PC-3 (cell line): Measurements from ENCODE around the gene CTF1. TPM values are rescaled to one million over a fixed set of nuclear protein-coding genes. Genes with fewer than 3 reads are reported as not detected.
"Not testable (repeated sequence)": the region's sequence is repeated elsewhere in the genome, so short reads cannot be mapped to it uniquely, and the experiment has no call there.

Experiments used
- ATAC-seq: fragments of 200-7000 bp; cut with Tn5 transposase; 2 replicates; pipeline ENCODE4 v1.9.1; 2020; ENCODE audit warnings: mild to moderate bottlenecking, moderate library complexity
- BruUV-seq: library from RNA; stranded (reverse); fragments of 400-500 nt; replicated peaks from 2 replicates; lab custom pipeline; 2021; lab: Mats Ljungman, UMichigan
- CTCF ChIA-PET: fragments of 300-600 bp; sonication (Branson Sonifier 250); formaldehyde crosslinking; loops from one replicate; lab custom pipeline; 2022; ENCODE audit warnings: antibody characterized with exemption; lab: Charles Lee
- POLR2A ChIA-PET: fragments of 300-600 bp; sonication (Branson Sonifier 250); formaldehyde crosslinking; loops from one replicate; lab custom pipeline; 2022; ENCODE audit warnings: antibody characterized with exemption; ENCODE audit not compliant: unreplicated experiment; lab: Charles Lee
- DNase-seq: peaks from one replicate; pipeline ENCODE4 v3.0.0-alpha.2; 2015
- H2AFZ ChIP-seq: fragments of 300-600 bp; sonication (generic); 2 replicates; pipeline ENCODE4 v1.6.0; 2016; ENCODE audit warnings: antibody characterized with exemption, low read length
- H3F3A ChIP-seq: fragments of 300-600 bp; sonication (generic); one replicate; pipeline ENCODE4 v1.6.0; 2017; ENCODE audit warnings: antibody characterized with exemption, low read length, control low read depth, mild to moderate bottlenecking; ENCODE audit not compliant: unreplicated experiment
- H3K27ac ChIP-seq: fragments of 300-600 bp; sonication (generic); 2 replicates; pipeline ENCODE4 v1.5.1; 2016; ENCODE audit warnings: mild to moderate bottlenecking, low read length
- H3K27me3 ChIP-seq: fragments of 300-600 bp; sonication (generic); 2 replicates; pipeline ENCODE4 v1.6.1; 2016; ENCODE audit warnings: low read length, mixed read lengths
- H3K36me3 ChIP-seq: fragments of 300-600 bp; sonication (generic); 2 replicates; pipeline ENCODE4 v1.6.1; 2016; ENCODE audit warnings: low read depth, mixed run types, low read length, mixed read lengths
- H3K4me1 ChIP-seq: fragments of 300-600 bp; sonication (generic); 2 replicates; pipeline ENCODE4 v1.5.1; 2016; ENCODE audit warnings: low read length; ENCODE audit not compliant: insufficient read depth
- H3K4me2 ChIP-seq: fragments of 300-600 bp; sonication (generic); 2 replicates; pipeline ENCODE4 v1.6.0; 2016; ENCODE audit warnings: low read length
- H3K4me3 ChIP-seq: fragments of 300-600 bp; sonication (generic); 2 replicates; pipeline ENCODE4 v1.5.1; 2016; ENCODE audit warnings: mild to moderate bottlenecking, low read length, mixed read lengths
- H3K79me2 ChIP-seq: fragments of 300-600 bp; sonication (generic); 2 replicates; pipeline ENCODE4 v1.6.1; 2017; ENCODE audit warnings: low read length, mixed read lengths
- H3K9ac ChIP-seq: fragments of 300-600 bp; sonication (generic); 2 replicates; pipeline ENCODE4 v1.6.0; 2016; ENCODE audit warnings: mild to moderate bottlenecking, low read length
- H3K9me2 ChIP-seq: fragments of 300-600 bp; sonication (generic); replicated peaks from 2 replicates; pipeline ENCODE4 v1.6.1; 2016; ENCODE audit warnings: mixed run types, low read length, mixed read lengths
- H3K9me3 ChIP-seq: fragments of 300-600 bp; sonication (generic); 2 replicates; pipeline ENCODE4 v1.6.1; 2016; ENCODE audit warnings: low read length, mixed read lengths
- H4K20me1 ChIP-seq: fragments of 300-600 bp; sonication (generic); 2 replicates; pipeline ENCODE4 v1.6.1; 2016; ENCODE audit warnings: low read length, mixed read lengths
- EZH2 ChIP-seq: fragments of 300-600 bp; sonication (generic); IDR thresholded peaks from one replicate; pipeline ENCODE4 v1.6.1; 2017; ENCODE audit warnings: antibody characterized with exemption, mild to moderate bottlenecking, low read length; ENCODE audit not compliant: unreplicated experiment
- EZH2phosphoT487 ChIP-seq: fragments of 300-600 bp; sonication (generic); IDR thresholded peaks from 2 replicates; pipeline ENCODE4 v1.6.1; 2018; ENCODE audit warnings: mild to moderate bottlenecking, antibody characterized with exemption, low read length, borderline replicate concordance
- intact Hi-C: fragments of 100-400 bp; cut with micrococcal nuclease; formaldehyde crosslinking; loops from 2 replicates; pipeline ENCODE4 v1.9.0; 2023
- total RNA-seq: library from RNA; depleted of rRNA; stranded (reverse); fragments of >200 nt; gene quantifications from 2 replicates; pipeline ENCODE4 v1.2.3, GENCODE V29; 2014
- TF ChIP-seq, protein P1 (sequence below): fragments of 300-600 bp; sonication (generic); conservative IDR thresholded peaks from 2 replicates; pipeline ENCODE4 v1.5.1; 2017; ENCODE audit warnings: antibody characterized with exemption, low read depth, mild to moderate bottlenecking, low read length

The CTF1 gene
- total RNA-seq, 1 experiment from 2014 or later = 0.29 TPM

- Histone ChIP-seq H3K4me3 (no peak overlapping the region), H3K9me2 (no peaks in the 10 kb centered on the region), H3K9ac (no peak overlapping the region), H3K79me2 (no peaks in the 10 kb centered on the region), H3K4me2 (no peak overlapping the region), H3K27me3 (no peaks in the 10 kb centered on the region), H4K20me1 (no peaks in the 10 kb centered on the region), H3K9me3 (no peaks in the 10 kb centered on the region), H2AFZ (no peak overlapping the region), H3K27ac (no peak overlapping the region), H3K36me3 (no peaks in the 10 kb centered on the region), H3F3A (no peaks in the 10 kb centered on the region), H3K4me1 (peaks cover 23% of the 10 kb centered on the region)
- intact Hi-C loops = no loop called here
- ChIA-PET POLR2A (no interaction called here), CTCF (no interaction called here)
- no peak for ATAC-seq
- DNase-seq = no peak
- TF ChIP-seq EZH2 (no peak), EZH2phosphoT487 (no peak)
- TF ChIP-seq, protein P1, sequence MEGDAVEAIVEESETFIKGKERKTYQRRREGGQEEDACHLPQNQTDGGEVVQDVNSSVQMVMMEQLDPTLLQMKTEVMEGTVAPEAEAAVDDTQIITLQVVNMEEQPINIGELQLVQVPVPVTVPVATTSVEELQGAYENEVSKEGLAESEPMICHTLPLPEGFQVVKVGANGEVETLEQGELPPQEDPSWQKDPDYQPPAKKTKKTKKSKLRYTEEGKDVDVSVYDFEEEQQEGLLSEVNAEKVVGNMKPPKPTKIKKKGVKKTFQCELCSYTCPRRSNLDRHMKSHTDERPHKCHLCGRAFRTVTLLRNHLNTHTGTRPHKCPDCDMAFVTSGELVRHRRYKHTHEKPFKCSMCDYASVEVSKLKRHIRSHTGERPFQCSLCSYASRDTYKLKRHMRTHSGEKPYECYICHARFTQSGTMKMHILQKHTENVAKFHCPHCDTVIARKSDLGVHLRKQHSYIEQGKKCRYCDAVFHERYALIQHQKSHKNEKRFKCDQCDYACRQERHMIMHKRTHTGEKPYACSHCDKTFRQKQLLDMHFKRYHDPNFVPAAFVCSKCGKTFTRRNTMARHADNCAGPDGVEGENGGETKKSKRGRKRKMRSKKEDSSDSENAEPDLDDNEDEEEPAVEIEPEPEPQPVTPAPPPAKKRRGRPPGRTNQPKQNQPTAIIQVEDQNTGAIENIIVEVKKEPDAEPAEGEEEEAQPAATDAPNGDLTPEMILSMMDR = no peak
- no TSS peak for BruUV-seq
Observed at GRCh38 chr16:30858829-30859423, 37.5 kb upstream of the CTF1 start.

- H3K4me3 ChIP-seq, H3K9ac ChIP-seq, BruUV-seq, H3K27ac ChIP-seq, ATAC-seq, H3F3A ChIP-seq, CTCF ChIA-PET, H3K79me2 ChIP-seq, H3K9me2 ChIP-seq, H3K4me2 ChIP-seq, H3K36me3 ChIP-seq, H3K27me3 ChIP-seq, intact Hi-C loops, H2AFZ ChIP-seq, H4K20me1 ChIP-seq, POLR2A ChIA-PET, DNase-seq, H3K9me3 ChIP-seq: not testable (repeated sequence)
- peaks cover 19% of the 10 kb centered on the region for H3K4me1 ChIP-seq
Observed at GRCh38 chr16:30860729-30861128, 35.7 kb upstream of the CTF1 start.

DNA sequence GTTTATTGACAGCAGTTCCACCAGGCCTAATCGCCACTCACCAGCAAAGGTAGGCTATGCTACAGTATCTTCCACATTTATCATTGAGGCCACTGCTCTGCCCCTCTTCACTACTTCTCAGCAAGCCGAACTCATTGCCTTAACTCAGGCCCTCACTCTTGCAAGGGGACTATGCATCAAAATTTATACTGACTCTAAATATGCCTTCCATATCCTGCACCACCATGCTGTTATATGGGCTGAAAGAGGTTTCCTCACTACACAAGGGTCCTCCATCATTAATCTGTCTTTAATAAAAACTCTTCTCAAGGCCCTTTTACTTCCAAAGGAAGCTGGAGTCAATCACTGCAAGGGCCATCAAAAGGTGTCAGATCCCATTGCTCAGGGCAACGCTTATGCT lies 33.2 kb upstream of the CTF1 start:
- H3K36me3 ChIP-seq, H3K4me3 ChIP-seq, ATAC-seq, H3K9me2 ChIP-seq, POLR2A ChIA-PET, CTCF ChIA-PET, H3K27ac ChIP-seq, H3K4me2 ChIP-seq, intact Hi-C loops, H2AFZ ChIP-seq, H3K4me1 ChIP-seq, H3K9me3 ChIP-seq, BruUV-seq, H3K9ac ChIP-seq, H3K27me3 ChIP-seq, DNase-seq, H4K20me1 ChIP-seq, H3F3A ChIP-seq, H3K79me2 ChIP-seq: not testable (repeated sequence)

DNA sequence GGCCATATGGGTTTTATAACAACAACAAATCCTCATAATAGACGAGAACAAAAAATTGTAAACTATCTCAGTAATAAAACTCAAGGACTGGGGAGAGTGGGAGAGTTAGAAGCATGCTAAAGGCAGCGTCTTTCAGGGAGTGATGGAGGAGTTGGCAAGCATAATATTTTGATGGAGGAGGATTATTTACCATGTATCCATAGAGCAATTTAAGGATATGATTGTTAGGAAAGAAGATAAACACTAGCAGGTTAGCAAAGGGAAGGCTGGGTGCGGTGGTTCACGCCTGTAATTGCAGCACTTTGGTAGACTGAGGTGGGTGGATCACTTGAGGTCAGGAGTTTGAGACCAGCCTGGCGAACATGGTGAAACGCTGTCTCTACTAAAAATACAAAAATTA lies 30.4 kb upstream of the CTF1 start:
- no peaks in the 10 kb centered on the region for H3K79me2 ChIP-seq
- no peak overlapping the region for H3K27ac ChIP-seq
- ChIA-PET CTCF (no interaction called here), POLR2A (no interaction called here)
- H2AFZ ChIP-seq = no peak overlapping the region
- ATAC-seq (no peak), DNase-seq (no peak)
- no peak overlapping the region for H3K9ac ChIP-seq
- no peak overlapping the region for H3K4me3 ChIP-seq
- no peaks in the 10 kb centered on the region for H3K27me3 ChIP-seq
- intact Hi-C loops = no loop called here
- no peaks in the 10 kb centered on the region for H3K4me1 ChIP-seq
- no peaks in the 10 kb centered on the region for H4K20me1 ChIP-seq
- H3F3A ChIP-seq = no peaks in the 10 kb centered on the region
- H3K36me3 ChIP-seq = no peaks in the 10 kb centered on the region
- no TSS peak for BruUV-seq
- no peaks in the 10 kb centered on the region for H3K9me2 ChIP-seq
- H3K4me2 ChIP-seq = no peak overlapping the region
- TF ChIP-seq, protein P1 = no peak
- no peak for TF ChIP-seq EZH2phosphoT487
- TF ChIP-seq EZH2 = no peak
- H3K9me3 ChIP-seq = no peaks in the 10 kb centered on the region
